GM19438 (cell line): Measurements from ENCODE around the gene CEBPB.
"Not testable (repeated sequence)": the region's sequence is repeated elsewhere in the genome, so short reads cannot be mapped to it uniquely, and the experiment has no call there.

ENCODE experiments used
- ATAC-seq: cut with Tn5 transposase; IDR thresholded peaks from one replicate; pipeline ENCODE4 v1.9.1; 2021; ENCODE audit warnings: low read depth; ENCODE audit not compliant: unreplicated experiment

The CEBPB gene

GRCh38 chr20:50169329-50169823, 21.3 kb upstream of the CEBPB start:
- ATAC-seq: no peak

- ATAC-seq: no peak
Observed at GRCh38 chr20:50170549-50171220, 19.9 kb upstream of the CEBPB start.

GRCh38 chr20:50172347-50173013, 18.1 kb upstream of the CEBPB start:
- ATAC-seq: no peak

GRCh38 chr20:50174456-50174855, 16.2 kb upstream of the CEBPB start:
- ATAC-seq: no peak

GRCh38 chr20:50175938-50176933, 14.4 kb upstream of the CEBPB start:
- no peak for ATAC-seq

- ATAC-seq: not testable (repeated sequence)
Observed at GRCh38 chr20:50178672-50179071, 12.0 kb upstream of the CEBPB start.

GRCh38 chr20:50181344-50181743, 9.3 kb upstream of the CEBPB start:
- ATAC-seq: no peak

GRCh38 chr20:50182346-50182745, 8.3 kb upstream of the CEBPB start:
- ATAC-seq: no peak

- no peak for ATAC-seq
Observed at GRCh38 chr20:50185426-50185825, 5.2 kb upstream of the CEBPB start.

- no peak for ATAC-seq
Observed at GRCh38 chr20:50186151-50186885, 4.3 kb upstream of the CEBPB start.

- no peak for ATAC-seq
Observed at GRCh38 chr20:50186987-50187402, 3.6 kb upstream of the CEBPB start.

- ATAC-seq: no peak
Observed at GRCh38 chr20:50187403-50188051, 3.1 kb upstream of the CEBPB start.

- no peak for ATAC-seq
Observed at GRCh38 chr20:50188287-50188688, 2.3 kb upstream of the CEBPB start.

GRCh38 chr20:50188879-50189680, 1.6 kb upstream of the CEBPB start:
- no peak for ATAC-seq

- ATAC-seq: no peak
Observed at GRCh38 chr20:50189681-50190250, 864 bp upstream of the CEBPB start.

GRCh38 chr20:50191065-50191543, 474 bp downstream of the CEBPB start:
- peak; percentile 24 for ATAC-seq

GRCh38 chr20:50191544-50192363, 1.1 kb downstream of the CEBPB start:
- ATAC-seq: peak; percentile 21
